H1 (cell line): ENCODE measurements around the gene PTPRE. TPM values are rescaled to one million over a fixed set of nuclear protein-coding genes. Genes with fewer than 3 reads are reported as not detected.

Experiments
- CTCF ChIA-PET: fragments of 300-600 bp; sonication (Branson Sonifier 250); formaldehyde crosslinking; loops from one replicate; lab custom pipeline; 2021; ENCODE audit not compliant: partially characterized antibody; lab: Charles Lee
- POLR2A ChIA-PET: fragments of 300-600 bp; sonication (Branson Sonifier 250); formaldehyde crosslinking; loops from one replicate; lab custom pipeline; 2021; ENCODE audit warnings: inconsistent platforms; ENCODE audit not compliant: partially characterized antibody; lab: Charles Lee
- DNase-seq, 2 experiments: peaks; one replicate each; pipeline versions ENCODE4 v3.0.0 to v3.0.0-alpha.2; 2010 to 2022; ENCODE audit warnings: low spot score in 2 of 2, low read depth in 1 of 2, mixed read lengths in 1 of 2
- FAIRE-seq: peaks from 2 replicates; lab custom pipeline; 2011; peaks lifted over from hg19 to GRCh38; lab: Jason Lieb, UNC
- H2AFZ ChIP-seq: 2 replicates; pipeline ENCODE4 v1.8.1; 2012; ENCODE audit warnings: low read length, inconsistent platforms
- H2AK5ac ChIP-seq: 2 replicates; pipeline ENCODE4 v1.6.1; 2013; ENCODE audit warnings: low read depth, low read length
- H2BK120ac ChIP-seq: replicated peaks from 2 replicates; pipeline ENCODE3; 2013; ENCODE audit warnings: low read depth, low read length, inconsistent platforms
- H2BK12ac ChIP-seq: 2 replicates; pipeline ENCODE4 v1.6.1; 2013; ENCODE audit warnings: low read depth, low read length
- H2BK15ac ChIP-seq: 2 replicates; pipeline ENCODE4 v1.6.1; 2013; ENCODE audit warnings: low read length
- H2BK20ac ChIP-seq: 2 replicates; pipeline ENCODE4 v1.6.1; 2013; ENCODE audit warnings: low read length
- H2BK5ac ChIP-seq: 2 replicates; pipeline ENCODE4 v1.6.1; 2013; ENCODE audit warnings: low read depth, low read length
- H3K14ac ChIP-seq: 2 replicates; pipeline ENCODE4 v1.6.1; 2013; ENCODE audit warnings: inconsistent platforms; ENCODE audit not compliant: insufficient read length
- H3K18ac ChIP-seq: 2 replicates; pipeline ENCODE4 v1.6.1; 2013; ENCODE audit warnings: low read length; ENCODE audit errors: extremely low read depth
- H3K23ac ChIP-seq: 2 replicates; pipeline ENCODE4 v1.6.1; 2013; ENCODE audit warnings: inconsistent platforms; ENCODE audit not compliant: insufficient read length
- H3K23me2 ChIP-seq: 2 replicates; pipeline ENCODE4 v1.6.1; 2013; ENCODE audit warnings: low read depth, low read length
- H3K27ac ChIP-seq: 2 replicates; pipeline ENCODE4 v1.6.1; 2011; ENCODE audit warnings: low read depth, low read length, inconsistent platforms
- H3K27me3 ChIP-seq, 4 experiments: replicated peaks in 1 of 4; 1 replicate in 1 of 4; 2 replicates in 3 of 4; pipeline versions ENCODE4 v1.6.1 to v1.8.1; 2011 to 2013; ENCODE audit warnings: low read length in 3 of 4, mild to moderate bottlenecking in 3 of 4, inconsistent platforms in 2 of 4, mixed read lengths in 2 of 4, moderate library complexity in 1 of 4; ENCODE audit not compliant: control insufficient read depth in 3 of 4, insufficient read depth in 3 of 4; ENCODE audit errors: extremely low read depth in 1 of 4
- H3K36me3 ChIP-seq, 4 experiments: 2 replicates each; pipeline versions ENCODE4 v1.6.1 to v1.8.1; 2011 to 2013; ENCODE audit warnings: mild to moderate bottlenecking in 4 of 4, low read length in 3 of 4, moderate library complexity in 2 of 4, control low read depth in 1 of 4, inconsistent platforms in 1 of 4; ENCODE audit not compliant: insufficient read depth in 4 of 4, control insufficient read depth in 2 of 4
- H3K4ac ChIP-seq: replicated peaks from 2 replicates; pipeline ENCODE3; 2013; ENCODE audit warnings: low read length, low read depth, mixed read lengths, inconsistent platforms; ENCODE audit not compliant: insufficient read length
- H3K4me1 ChIP-seq, 4 experiments: replicated peaks in 1 of 4; 1 replicate in 1 of 4; 2 replicates in 3 of 4; pipeline versions ENCODE4 v1.6.1 to v1.8.1; 2011 to 2013; ENCODE audit warnings: low read length in 3 of 4, inconsistent platforms in 2 of 4, mixed read lengths in 1 of 4; ENCODE audit not compliant: insufficient read depth in 4 of 4, control insufficient read depth in 3 of 4
- H3K4me2 ChIP-seq, 2 experiments: 2 replicates each; pipeline versions ENCODE4 v1.6.1 to v1.8.1; 2011 to 2013; ENCODE audit warnings: low read depth in 2 of 2, low read length in 2 of 2, control low read depth in 1 of 2, inconsistent platforms in 1 of 2, mild to moderate bottlenecking in 1 of 2; ENCODE audit not compliant: insufficient read depth in 1 of 2
- H3K4me3 ChIP-seq, 4 experiments: fragments of 200-600, 300-600 bp in 1 of 4; sonication (generic), shearing (Covaris generic), sonication (Bioruptor Twin) in 1 of 4; 2 replicates each; pipeline versions ENCODE4 v1.5.1 to v1.8.1; 2011 to 2016; ENCODE audit warnings: low read length in 4 of 4, low read depth in 3 of 4, control low read depth in 2 of 4, inconsistent platforms in 2 of 4, mild to moderate bottlenecking in 2 of 4, mixed read lengths in 1 of 4, moderate library complexity in 1 of 4; ENCODE audit not compliant: insufficient read depth in 2 of 4; ENCODE audit errors: extremely low read depth in 1 of 4
- H3K56ac ChIP-seq: replicated peaks from 2 replicates; pipeline ENCODE3; 2013; ENCODE audit warnings: low read depth, mild to moderate bottlenecking, mixed read lengths, low read length, inconsistent platforms; ENCODE audit not compliant: insufficient read length
- H3K79me1 ChIP-seq: 2 replicates; pipeline ENCODE4 v1.6.1; 2013; ENCODE audit warnings: low read depth, low read length, control low read depth
- H3K79me2 ChIP-seq, 2 experiments: 2 replicates each; pipeline versions ENCODE4 v1.6.1 to v1.8.1; 2012 to 2013; ENCODE audit warnings: low read length in 2 of 2, mild to moderate bottlenecking in 2 of 2, inconsistent platforms in 1 of 2; ENCODE audit not compliant: insufficient read depth in 2 of 2, control insufficient read depth in 1 of 2
- H3K9ac ChIP-seq, 4 experiments: replicated peaks in 1 of 4; 1 replicate in 1 of 4; 2 replicates in 3 of 4; pipeline versions ENCODE4 v1.6.1 to v1.8.1; 2011 to 2013; ENCODE audit warnings: low read depth in 3 of 4, low read length in 3 of 4, control low read depth in 2 of 4, mild to moderate bottlenecking in 2 of 4, moderate library complexity in 2 of 4, inconsistent platforms in 1 of 4; ENCODE audit errors: extremely low read depth in 1 of 4
- H3K9me3 ChIP-seq, 2 experiments: 2 replicates each; pipeline versions ENCODE4 v1.6.1 to v1.8.1; 2012 to 2013; ENCODE audit warnings: mild to moderate bottlenecking in 2 of 2, moderate library complexity in 2 of 2, control low read depth in 1 of 2, inconsistent platforms in 1 of 2, low read depth in 1 of 2, low read length in 1 of 2, mixed read lengths in 1 of 2; ENCODE audit not compliant: insufficient read depth in 2 of 2
- H4K20me1 ChIP-seq, 2 experiments: replicated peaks in 1 of 2; 2 replicates each; pipeline versions ENCODE3 to v1.8.1; 2011 to 2013; ENCODE audit warnings: inconsistent platforms in 2 of 2, low read length in 2 of 2, mild to moderate bottlenecking in 1 of 2; ENCODE audit not compliant: insufficient read depth in 2 of 2, control insufficient read depth in 1 of 2
- H4K5ac ChIP-seq: 2 replicates; pipeline ENCODE4 v1.6.1; 2013; ENCODE audit warnings: low read length, low read depth, mixed read lengths, inconsistent platforms; ENCODE audit not compliant: insufficient read length
- H4K8ac ChIP-seq: 2 replicates; pipeline ENCODE4 v1.8.0; 2013; ENCODE audit warnings: mild to moderate bottlenecking, moderate library complexity, low read length, inconsistent platforms; ENCODE audit not compliant: insufficient read depth; ENCODE audit errors: extremely low read depth
- H4K91ac ChIP-seq: replicated peaks from 2 replicates; pipeline ENCODE3; 2013; ENCODE audit warnings: low read length, mixed read lengths, inconsistent platforms; ENCODE audit not compliant: insufficient read length
- BCL11A ChIP-seq, 2 experiments: IDR thresholded peaks; one replicate each; pipeline ENCODE4 v1.6.1; 2011; ENCODE audit warnings: low read depth in 2 of 2, low read length in 2 of 2, mild to moderate bottlenecking in 2 of 2
- MAFK ChIP-seq: IDR thresholded peaks from 2 replicates; pipeline ENCODE4 v1.6.1; 2012; ENCODE audit warnings: low read depth, mild to moderate bottlenecking, improper control_type of control experiment, low read length
- POLR2A ChIP-seq, 2 experiments: IDR thresholded peaks; 1 replicate in 1 of 2; 2 replicates in 1 of 2; pipeline ENCODE4 v1.6.1; 2011; ENCODE audit warnings: low read depth in 2 of 2, low read length in 2 of 2, mild to moderate bottlenecking in 2 of 2; ENCODE audit errors: control extremely low read depth in 1 of 2
- POU5F1 ChIP-seq: IDR thresholded peaks from 2 replicates; pipeline ENCODE4 v1.6.1; 2011; ENCODE audit warnings: low read depth, mild to moderate bottlenecking, low read length, moderate library complexity
- RAD21 ChIP-seq, 2 experiments: IDR thresholded peaks in 1 of 2; conservative IDR thresholded peaks in 1 of 2; 2 replicates each; pipeline ENCODE4 v1.6.1; 2011; ENCODE audit warnings: low read depth in 2 of 2, low read length in 2 of 2, improper control_type of control experiment in 1 of 2, inconsistent platforms in 1 of 2, mild to moderate bottlenecking in 1 of 2, moderate library complexity in 1 of 2
- RBBP5 ChIP-seq: IDR thresholded peaks from 2 replicates; pipeline ENCODE4 v1.7.1; 2012; ENCODE audit warnings: low read depth, mild to moderate bottlenecking, inconsistent platforms, low read length, moderate library complexity, borderline replicate concordance
- RNF2 ChIP-seq: fragments of 200-900, 300-1000 bp; sonication (generic); IDR thresholded peaks from 2 replicates; pipeline ENCODE4 v1.7.1; 2016; ENCODE audit warnings: borderline replicate concordance, low read depth, mild to moderate bottlenecking, antibody characterized with exemption, low read length; ENCODE audit not compliant: poor library complexity, severe bottlenecking; ENCODE audit errors: missing control alignments
- RXRA ChIP-seq: IDR thresholded peaks from 2 replicates; pipeline ENCODE4 v1.6.1; 2011; ENCODE audit warnings: low read depth, mild to moderate bottlenecking, low read length, moderate library complexity; ENCODE audit not compliant: insufficient read depth
- SIX5 ChIP-seq: IDR thresholded peaks from 2 replicates; pipeline ENCODE4 v1.6.1; 2011; ENCODE audit warnings: mild to moderate bottlenecking, low read depth, low read length
- SP2 ChIP-seq: IDR thresholded peaks from 2 replicates; pipeline ENCODE4 v1.6.1; 2012; ENCODE audit warnings: mild to moderate bottlenecking, low read length, inconsistent platforms
- SUZ12 ChIP-seq: fragments of 200-600 bp; sonication (generic); IDR thresholded peaks from 2 replicates; pipeline ENCODE4 v1.6.1; 2012; ENCODE audit warnings: mild to moderate bottlenecking, inconsistent platforms, low read length, moderate library complexity, mixed read lengths
- ZNF274 ChIP-seq: IDR thresholded peaks from 2 replicates; pipeline ENCODE4 v1.7.0; 2012; ENCODE audit warnings: low read length, borderline replicate concordance; ENCODE audit errors: extremely low read depth
- WGBS, 2 experiments: shearing (Covaris generic) in 1 of 2; methylation state at CpG; one replicate each; pipeline versions ENCODE4 v1.1.6 to v1.1.7; 2013 to 2015; ENCODE audit warnings: low lambda C conversion rate in 2 of 2, mixed read lengths in 2 of 2, inconsistent platforms in 1 of 2, low coverage in 1 of 2, missing lambda C conversion rate in 1 of 2; ENCODE audit not compliant: insufficient replicate concordance in 2 of 2, insufficient coverage in 1 of 2, insufficient read length in 1 of 2; ENCODE audit errors: extremely low coverage in 1 of 2, missing lambda C conversion rate in 1 of 2; 5-methylcytosine and 5-hydroxymethylcytosine counted together
- polyA plus RNA-seq, 7 experiments: library from polyadenylated mRNA; depleted of rRNA in 3 of 7; stranded (reverse) in 5 of 7; unstranded in 2 of 7; fragments of >200 nt in 5 of 7; fragments of 200-250 nt in 2 of 7; gene quantifications; 1 replicate in 5 of 7; 2 replicates in 1 of 7; 4 replicates in 1 of 7; pipeline versions ENCODE4 v1.2.1 to v1.2.3, GENCODE V29; 2011 to 2013; ENCODE audit warnings: missing spikeins in 2 of 7, mixed read lengths in 2 of 7
- total RNA-seq: library from RNA; stranded (reverse); fragmentation: NEBNext Ultra II Directional; extraction: Animal tissue kit (Norgen Biotek cat#: 25700); gene quantifications from 2 replicates; pipeline ENCODE4 v1.2.1, GENCODE V29; 2021

Gene PTPRE
- total and polyA plus RNA-seq, 2 of the 8 experiments (the other 6 are each of a cell fraction or from before 2014, with no cell fraction given), result 0.33 to 0.54 TPM

GRCh38 chr10:128027822-128028507 lies 121.1 kb downstream of the PTPRE start:
- Histone ChIP-seq H3K36me3 (no peaks in the 10 kb centered on the region), H3K27ac (no peak overlapping the region), H3K4me1 (no peaks in the 10 kb centered on the region; a peak in 1 of 7 replicates), H3K79me2 (no peaks in the 10 kb centered on the region), H2BK120ac (no peak overlapping the region), H3K9ac (no peak overlapping the region), H3K23me2 (no peaks in the 10 kb centered on the region), H3K4me3 (no peak overlapping the region), H2BK5ac (no peak overlapping the region), H4K91ac (no peak overlapping the region), H4K5ac (no peak overlapping the region), H4K20me1 (no peaks in the 10 kb centered on the region), H4K8ac (no peak overlapping the region), H3K27me3 (no peaks in the 10 kb centered on the region), H3K79me1 (no peaks in the 10 kb centered on the region; the same call in 1 of the 2 replicates), H2BK12ac (no peak overlapping the region), H3K23ac (no peak overlapping the region), H3K56ac (no peak overlapping the region), H2BK15ac (no peak overlapping the region), H2BK20ac (no peak overlapping the region), H3K4ac (no peak overlapping the region), H3K18ac (no peak overlapping the region), H2AK5ac (no peak overlapping the region), H2AFZ (no peak overlapping the region), H3K14ac (no peak overlapping the region), H3K9me3 (no peaks in the 10 kb centered on the region), H3K4me2 (no peak overlapping the region)
- WGBS, 2 experiments, result 91% methylated on average over 17 of the region's 17 CpGs; no CpG with 5 or more reads in 1 of the 2 experiments
- ChIA-PET POLR2A (no interaction called here), CTCF (interaction anchor here (1.6 to 6.7 kb wide), 2 partner anchors 8 to 42 kb away, joined by 14 to 28 read pairs; no protein-coding TSS in a partner anchor)
- FAIRE-seq (no peak), DNase-seq (no peak)
- TF ChIP-seq POLR2A (IDR thresholded peaks at IDR 0.05; ENCODE audit: control extremely low read depth in 1 of 2, low read depth in 2 of 2, low read length in 2 of 2) (no peak), SP2 (no peak), RBBP5 (no peak), RNF2 (no peak), RXRA (no peak), ZNF274 (no peak), BCL11A (IDR thresholded peaks at IDR 0.05; ENCODE audit: low read depth in 2 of 2, low read length in 2 of 2) (no peak), POU5F1 (no peak), SIX5 (no peak), RAD21 (IDR thresholded peaks at IDR 0.05 in 1 of 2, conservative IDR thresholded peaks at IDR 0.05 in 1 of 2; ENCODE audit: low read depth in 2 of 2, low read length in 2 of 2) (no peak), MAFK (no peak), SUZ12 (no peak)
